ENCODE data around the gene BBIP1. TPM values are rescaled to one million over a fixed set of nuclear protein-coding genes. Genes with fewer than 3 reads are reported as not detected.

Gene BBIP1
- total RNA-seq, 1 donor from 2014 or later: 23.6 TPM

- H3K9me3 Mint-ChIP-seq (ENCODE audit: unreplicated experiment): no peaks in the 10 kb centered on the region
- H3K4me1 Mint-ChIP-seq (ENCODE audit: unreplicated experiment): no peaks in the 10 kb centered on the region
- TF ChIP-seq CTCF (IDR thresholded peaks at IDR 0.05; ENCODE audit: unreplicated experiment): no peak
- H3K27ac Mint-ChIP-seq (ENCODE audit: unreplicated experiment): no peak overlapping the region
- H3K36me3 Mint-ChIP-seq (ENCODE audit: low read depth, unreplicated experiment): no peaks in the 10 kb centered on the region
- no peaks in the 10 kb centered on the region for H3K27me3 Mint-ChIP-seq (ENCODE audit: unreplicated experiment)
- no peak overlapping the region for H3K4me3 Mint-ChIP-seq (ENCODE audit: unreplicated experiment)
- DNase-seq (ENCODE audit: low spot score): no peak
These were observed 8.5 kb upstream of the BBIP1 start for GRCh38 chr10:110927461-110927860.

DNA sequence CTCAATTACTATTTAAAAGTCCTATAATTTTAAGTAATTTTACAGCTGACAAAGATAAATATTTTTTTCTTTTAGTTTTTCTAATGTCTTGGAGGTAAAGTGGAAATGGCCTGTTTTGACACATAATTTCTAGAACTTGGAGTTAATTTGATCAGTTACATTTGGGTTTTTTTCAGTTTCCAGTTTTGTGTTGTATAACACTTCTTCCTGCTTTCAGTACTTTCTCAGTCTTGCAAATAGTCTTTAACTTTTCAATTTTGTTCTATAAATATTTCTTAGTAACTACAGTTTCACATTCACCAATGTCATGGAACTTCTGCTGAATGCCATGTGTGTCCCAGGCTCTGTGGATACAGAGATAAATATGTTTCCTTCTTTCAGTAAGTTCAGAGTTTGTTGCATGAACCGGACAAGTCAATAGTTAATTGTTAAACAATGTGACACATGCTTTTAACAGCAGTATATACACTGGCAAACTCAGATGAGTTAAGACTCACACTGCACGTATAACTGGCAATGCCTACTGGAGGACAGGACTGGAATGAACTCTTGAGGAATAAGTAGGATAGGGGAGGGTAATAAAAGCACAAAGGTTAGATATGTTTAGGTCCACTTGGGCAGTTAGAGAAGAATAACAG lies 5.0 kb upstream of the BBIP1 start:
- no peak for DNase-seq (ENCODE audit: low spot score)
- peaks cover 9% of the 10 kb centered on the region for H3K27me3 Mint-ChIP-seq (ENCODE audit: unreplicated experiment)
- peaks cover 7% of the 10 kb centered on the region for H3K4me1 Mint-ChIP-seq (ENCODE audit: unreplicated experiment)
- no peak for TF ChIP-seq CTCF (IDR thresholded peaks at IDR 0.05; ENCODE audit: unreplicated experiment)
- H3K36me3 Mint-ChIP-seq (ENCODE audit: low read depth, unreplicated experiment): no peaks in the 10 kb centered on the region
- no peaks in the 10 kb centered on the region for H3K9me3 Mint-ChIP-seq (ENCODE audit: unreplicated experiment)
- no peak overlapping the region for H3K4me3 Mint-ChIP-seq (ENCODE audit: unreplicated experiment)
- H3K27ac Mint-ChIP-seq (ENCODE audit: unreplicated experiment): no peak overlapping the region

DNA sequence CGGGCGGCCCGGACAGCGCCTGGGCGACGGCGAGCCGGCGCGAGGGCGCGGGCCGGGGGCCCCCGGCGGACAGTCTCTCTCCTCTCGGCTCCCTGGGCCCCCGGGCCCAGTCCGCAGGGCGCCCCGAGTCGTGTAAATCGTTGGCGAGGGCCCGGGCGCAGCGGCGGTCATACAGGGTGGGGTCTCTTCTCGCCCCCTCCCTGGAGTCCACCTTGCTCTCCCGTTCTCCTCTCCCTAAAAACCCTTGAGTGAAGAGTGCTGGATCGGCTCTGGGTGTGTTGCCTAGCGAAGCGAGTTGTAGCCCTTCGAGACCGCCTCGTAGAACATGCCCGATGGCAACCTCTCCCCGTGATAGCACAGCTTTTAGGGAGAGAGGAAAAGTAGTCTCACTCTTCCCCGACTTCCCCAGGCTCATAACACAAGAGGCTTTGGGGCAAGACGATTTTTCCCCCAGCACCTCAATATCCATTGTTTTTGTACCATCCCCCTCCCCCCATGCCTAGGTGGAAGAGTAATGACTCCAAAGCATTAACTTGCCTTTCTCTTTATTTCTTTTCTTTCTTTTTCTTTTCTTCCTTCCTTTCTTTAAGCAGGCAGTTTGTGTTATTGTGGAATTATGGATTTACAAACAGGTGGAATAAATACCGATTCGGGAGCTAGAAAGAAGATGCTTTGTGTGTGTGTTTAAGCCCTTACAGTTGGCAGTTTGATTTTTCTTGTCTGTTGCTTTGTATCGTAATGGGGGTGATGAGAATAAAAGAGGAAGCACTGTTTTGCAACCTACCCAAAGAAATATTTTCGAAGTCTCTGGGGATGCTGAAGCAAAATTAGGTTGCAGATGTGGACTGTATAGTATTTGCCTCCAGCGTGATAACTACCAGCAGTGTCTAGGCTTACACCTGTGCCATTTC lies 1.2 kb upstream of the BBIP1 start:
- Mint-ChIP-seq H3K36me3 (ENCODE audit: low read depth, unreplicated experiment) (no peaks in the 10 kb centered on the region), H3K27ac (ENCODE audit: unreplicated experiment) (peak overlapping the region; percentile 95), H3K9me3 (ENCODE audit: unreplicated experiment) (no peaks in the 10 kb centered on the region), H3K4me3 (ENCODE audit: unreplicated experiment) (peak overlapping the region; percentile 99), H3K4me1 (ENCODE audit: unreplicated experiment) (peaks cover 12% of the 10 kb centered on the region), H3K27me3 (ENCODE audit: unreplicated experiment) (peaks cover 18% of the 10 kb centered on the region)
- DNase-seq (ENCODE audit: low spot score): peak; percentile 36
- no peak for TF ChIP-seq CTCF (IDR thresholded peaks at IDR 0.05; ENCODE audit: unreplicated experiment)

GRCh38 chr10:110919349-110919931 lies 460 bp upstream of the BBIP1 start, which contains the start of gene SHOC2:
Gene SHOC2 (plus strand): TSS chr10:110919604. CDS start chr10:110964359, 44,755 bp downstream.
- TF ChIP-seq CTCF (IDR thresholded peaks at IDR 0.05; ENCODE audit: unreplicated experiment): no peak
- H3K36me3 Mint-ChIP-seq (ENCODE audit: low read depth, unreplicated experiment): no peaks in the 10 kb centered on the region
- peaks cover 12% of the 10 kb centered on the region for H3K4me1 Mint-ChIP-seq (ENCODE audit: unreplicated experiment)
- peak within 1 kb of the TSS; percentile 99 for H3K4me3 Mint-ChIP-seq (ENCODE audit: unreplicated experiment)
- peak within 1 kb of the TSS; percentile 100 for H3K27ac Mint-ChIP-seq (ENCODE audit: unreplicated experiment)
- no peaks in the 10 kb centered on the region for H3K9me3 Mint-ChIP-seq (ENCODE audit: unreplicated experiment)
- DNase-seq (ENCODE audit: low spot score): peak; percentile 68
- H3K27me3 Mint-ChIP-seq (ENCODE audit: unreplicated experiment): peaks cover 18% of the 10 kb centered on the region

Measured in endothelial cell (in vitro differentiated cells).